ENCODE results near the gene PPP1R15A.

GRCh38 chr19:48905664-48906063 is 33.4 kb downstream of the PPP1R15A start:
- no peak for TF ChIP-seq CTCF (IDR thresholded peaks at IDR 0.05 in 4 of 5, conservative IDR thresholded peaks at IDR 0.05 in 1 of 5)
- TF ChIP-seq POLR2A (IDR thresholded peaks at IDR 0.05), result no peak

All from gastrocnemius medialis (tissue), 4 donors.